COLO668 (cell line): ENCODE measurements around the gene HECTD4.
A peak's percentile ranks its signal among the peaks of the same experiment; 100 is the strongest.

ENCODE experiments used
- DNase-seq: peaks from one replicate; lab custom pipeline; 2025; ENCODE audit not compliant: unreplicated experiment; lab: John Stamatoyannopoulos, UW

The HECTD4 gene

GRCh38 chr12:112217647-112218046, 164.6 kb downstream of the HECTD4 start:
- DNase-seq = no peak

- DNase-seq = no peak
These were observed 166.0 kb downstream of the HECTD4 start for GRCh38 chr12:112216223-112216622.

GRCh38 chr12:112214064-112214463, 168.2 kb downstream of the HECTD4 start:
- no peak for DNase-seq

- DNase-seq = no peak
These were observed 173.8 kb downstream of the HECTD4 start for GRCh38 chr12:112208301-112208910.

- no peak for DNase-seq
These were observed 174.8 kb downstream of the HECTD4 start for GRCh38 chr12:112207397-112207924.

GRCh38 chr12:112206944-112207343, 175.3 kb downstream of the HECTD4 start:
- no peak for DNase-seq

- no peak for DNase-seq
These were observed 183.1 kb downstream of the HECTD4 start for GRCh38 chr12:112199136-112199535.

- peak; percentile 65 for DNase-seq
These were observed 184.0 kb downstream of the HECTD4 start for GRCh38 chr12:112198120-112198733.

GRCh38 chr12:112196196-112196875, 185.9 kb downstream of the HECTD4 start:
- no peak for DNase-seq

GRCh38 chr12:112194601-112195247, 187.5 kb downstream of the HECTD4 start:
- DNase-seq = no peak

GRCh38 chr12:112192475-112192874, 189.8 kb downstream of the HECTD4 start:
- no peak for DNase-seq

GRCh38 chr12:112191840-112192321, 190.3 kb downstream of the HECTD4 start:
- no peak for DNase-seq

GRCh38 chr12:112191201-112191600, 191.0 kb downstream of the HECTD4 start:
- no peak for DNase-seq

- DNase-seq = peak; percentile 88
These were observed 191.8 kb downstream of the HECTD4 start for GRCh38 chr12:112190231-112191025.

GRCh38 chr12:112188130-112188830, 194.0 kb downstream of the HECTD4 start:
- DNase-seq = no peak

GRCh38 chr12:112185093-112185923, 196.9 kb downstream of the HECTD4 start:
- DNase-seq = no peak

- no peak for DNase-seq
These were observed 198.0 kb downstream of the HECTD4 start for GRCh38 chr12:112184056-112184887.
